HG03066 (cell line): Measurements from ENCODE around the gene KCTD18.

Experiments
- ATAC-seq: cut with Tn5 transposase; IDR thresholded peaks from one replicate; pipeline ENCODE4 v1.9.1; 2021; ENCODE audit warnings: low read depth; ENCODE audit not compliant: unreplicated experiment

KCTD18 gene

DNA sequence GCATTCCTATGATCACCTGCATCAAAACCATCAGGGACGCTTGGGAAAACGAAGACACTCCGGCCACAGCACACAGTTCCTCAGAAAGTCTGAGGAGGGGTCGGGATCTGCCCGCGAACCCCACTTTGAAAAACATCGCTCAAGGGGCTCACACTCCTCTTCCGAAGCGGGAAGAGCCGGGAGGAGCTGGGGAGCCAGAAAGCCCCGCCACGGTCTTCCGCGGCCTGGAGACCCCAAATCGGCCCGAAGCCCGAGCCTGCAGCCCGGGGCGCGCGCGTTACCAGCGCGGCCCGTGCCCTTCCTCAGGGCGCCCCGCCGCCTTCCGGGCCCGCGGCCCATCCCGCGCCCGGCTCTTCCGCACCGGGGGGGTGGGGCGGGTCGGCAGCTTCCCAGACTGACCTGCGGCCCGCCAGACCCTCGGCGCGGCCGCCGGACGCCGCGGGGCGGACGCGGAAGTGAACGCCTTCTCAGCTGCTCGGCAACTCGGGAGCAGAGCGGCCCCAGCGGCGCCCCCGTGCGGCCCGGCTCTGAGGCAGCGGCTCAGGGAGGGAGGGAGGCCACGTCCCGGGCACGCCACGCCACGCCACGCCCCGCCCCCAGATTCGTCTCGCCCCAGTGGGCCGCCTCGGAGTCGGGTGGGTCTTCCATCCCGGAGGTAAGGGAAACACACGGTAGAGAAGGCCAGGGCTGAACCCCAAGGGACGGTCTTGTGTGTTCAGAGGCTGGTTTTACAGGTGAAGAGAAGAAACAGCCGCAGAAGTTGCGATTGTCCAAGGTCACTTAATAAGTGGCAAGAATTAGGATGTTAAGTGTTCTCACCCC lies at the start of gene KCTD18:
KCTD18 (minus strand) TSS at position 457 of the 822 bp plus-strand sequence. CDS start 3,052 bp downstream, outside the sequence.
- ATAC-seq = peak; percentile 98

DNA sequence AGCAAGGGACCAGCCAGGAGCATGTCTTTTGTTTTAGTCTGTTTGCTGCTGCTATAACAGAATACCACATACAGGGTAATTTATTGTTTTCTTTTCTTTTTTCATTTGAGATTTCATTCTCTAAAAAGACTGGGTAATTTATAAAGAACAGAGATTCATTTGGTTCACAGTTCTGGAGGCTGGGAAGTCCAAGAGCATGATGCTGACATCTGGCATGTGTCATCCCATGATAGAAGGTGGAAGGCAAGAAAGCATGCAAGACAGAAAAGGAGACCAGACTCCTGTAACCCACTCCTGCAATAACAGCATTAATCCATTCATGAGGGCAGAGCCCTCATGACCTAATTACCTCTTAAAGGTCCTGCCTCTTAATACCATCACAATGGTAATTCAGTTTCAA lies 30.9 kb upstream of the KCTD18 start:
- ATAC-seq = no peak

- no peak for ATAC-seq
Measured at GRCh38 chr2:200538139-200538538, 28.3 kb upstream of the KCTD18 start.

- no peak for ATAC-seq
Measured at GRCh38 chr2:200534572-200534971, 24.7 kb upstream of the KCTD18 start.

- ATAC-seq = no peak
Measured at GRCh38 chr2:200533754-200534153, 23.9 kb upstream of the KCTD18 start.

DNA sequence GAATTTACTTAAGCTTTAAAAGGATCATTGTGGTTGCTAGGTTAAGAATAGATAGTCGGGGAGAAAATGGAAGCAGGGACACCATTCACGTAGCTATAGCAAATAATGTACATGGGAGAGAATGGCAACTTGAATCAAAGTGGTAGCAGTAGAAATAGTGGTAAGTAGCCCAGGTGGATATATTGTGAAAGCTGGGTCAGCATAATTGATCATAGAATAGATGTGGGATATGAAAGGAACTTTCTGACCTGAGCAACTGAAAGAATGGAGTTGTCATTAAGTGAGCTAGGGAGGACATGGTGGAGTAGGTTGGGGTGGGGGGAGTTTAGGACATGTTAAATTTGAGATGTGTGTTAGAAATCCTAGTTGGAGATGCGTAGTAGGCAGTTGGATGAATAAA lies 18.4 kb upstream of the KCTD18 start:
- no peak for ATAC-seq

DNA sequence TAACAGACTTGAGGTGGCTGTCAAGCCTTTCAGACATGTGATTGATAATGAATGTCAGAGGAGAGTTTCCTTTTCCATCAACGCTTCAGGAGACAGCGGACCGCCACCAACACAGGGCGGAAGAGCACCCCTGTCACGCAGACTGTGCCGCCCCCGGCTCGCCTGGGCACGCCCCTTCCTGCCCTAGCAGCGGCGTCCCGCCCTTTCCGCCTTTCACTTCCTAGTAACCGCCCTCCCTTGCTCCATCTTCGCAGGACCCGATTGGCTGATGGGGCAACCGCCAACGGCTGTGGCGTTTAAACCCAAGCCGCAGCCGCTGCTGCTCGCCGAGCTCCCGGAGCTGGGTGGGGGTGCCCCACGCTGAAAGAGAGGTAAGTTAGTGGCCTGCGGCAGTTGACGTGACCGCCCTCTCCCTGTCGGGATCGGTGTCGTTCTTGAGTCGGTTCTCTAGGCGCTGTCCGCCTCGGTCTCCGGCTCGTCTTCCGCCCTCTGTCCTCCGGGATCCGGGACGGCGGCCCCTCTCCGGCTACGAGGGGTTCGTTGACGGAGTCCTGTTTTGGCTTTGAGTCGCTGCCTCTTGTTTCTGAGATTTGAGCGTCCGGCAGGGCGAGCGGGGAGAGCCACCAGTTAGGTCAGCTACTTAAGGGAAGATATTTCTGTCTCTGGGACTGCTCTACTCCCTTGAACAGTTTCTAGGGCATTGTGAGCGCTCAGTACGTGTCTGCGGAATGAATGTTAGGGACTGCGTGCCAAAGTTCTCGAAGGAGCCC lies 16.2 kb upstream of the KCTD18 start, which contains the start of gene SGO2:
SGO2 (plus strand) TSS at position 326 of the 770 bp plus-strand sequence. CDS start 6,769 bp downstream, outside the sequence.
- peak; percentile 100 for ATAC-seq

DNA sequence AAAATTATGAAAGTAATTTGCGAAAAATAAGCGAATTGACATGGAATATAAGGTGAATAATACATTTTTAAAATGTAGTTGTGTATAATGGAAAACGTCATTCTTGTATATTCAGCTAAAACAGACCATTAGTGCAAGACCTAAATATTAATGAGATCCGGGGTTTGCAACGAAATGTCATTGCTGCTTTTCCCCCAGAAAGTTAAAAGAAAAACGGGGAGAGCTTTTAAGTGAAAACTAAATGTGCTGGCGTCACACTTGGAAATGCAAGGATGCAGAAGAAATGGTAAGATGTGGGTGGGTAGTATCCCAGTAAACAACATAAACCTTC lies 15.6 kb upstream of the KCTD18 start:
- ATAC-seq = no peak

- no peak for ATAC-seq
Measured at GRCh38 chr2:200525066-200525465, 15.2 kb upstream of the KCTD18 start.

- ATAC-seq = no peak
Measured at GRCh38 chr2:200523604-200524003, 13.7 kb upstream of the KCTD18 start.

GRCh38 chr2:200523158-200523557 lies 13.3 kb upstream of the KCTD18 start:
- no peak for ATAC-seq

- no peak for ATAC-seq
Measured at GRCh38 chr2:200515155-200515554, 5.3 kb upstream of the KCTD18 start.

DNA sequence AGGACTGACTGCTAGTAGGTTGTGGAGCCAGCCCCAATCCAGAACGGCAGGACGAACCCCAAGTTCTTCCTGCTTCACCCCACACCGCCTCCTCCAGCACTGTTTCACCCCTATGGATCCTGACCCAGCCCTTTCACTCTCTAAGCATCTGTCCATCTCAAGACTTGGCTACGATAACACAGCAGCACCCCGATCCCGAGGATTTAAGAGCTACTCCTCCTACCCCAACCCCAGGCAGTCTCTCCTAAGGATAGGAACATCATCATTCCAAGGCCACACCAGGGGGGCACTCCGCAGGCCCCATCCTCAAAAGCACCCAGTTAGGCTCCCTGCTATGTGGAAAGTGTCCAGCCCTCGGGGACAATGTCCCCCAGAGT lies 645 bp downstream of the KCTD18 start:
- no peak for ATAC-seq

DNA sequence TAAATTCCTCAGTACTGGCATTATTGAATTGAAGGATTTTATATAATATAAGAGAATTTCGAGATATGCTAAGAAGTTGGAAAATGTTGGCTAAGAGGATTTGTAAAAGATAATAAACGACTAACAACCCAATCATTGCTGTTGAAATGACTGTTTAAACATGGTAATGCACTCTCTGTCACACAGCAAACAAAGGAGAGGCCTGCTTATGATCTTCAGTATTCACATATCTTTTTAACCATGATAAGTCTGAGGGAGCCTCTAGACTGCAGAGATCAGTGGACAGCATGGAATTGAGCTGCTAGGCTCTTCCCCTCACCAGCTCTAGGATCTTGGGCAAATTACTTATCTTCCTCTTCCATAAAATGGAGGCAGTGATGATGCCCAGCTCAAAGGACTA lies 2.7 kb downstream of the KCTD18 start:
- no peak for ATAC-seq

DNA sequence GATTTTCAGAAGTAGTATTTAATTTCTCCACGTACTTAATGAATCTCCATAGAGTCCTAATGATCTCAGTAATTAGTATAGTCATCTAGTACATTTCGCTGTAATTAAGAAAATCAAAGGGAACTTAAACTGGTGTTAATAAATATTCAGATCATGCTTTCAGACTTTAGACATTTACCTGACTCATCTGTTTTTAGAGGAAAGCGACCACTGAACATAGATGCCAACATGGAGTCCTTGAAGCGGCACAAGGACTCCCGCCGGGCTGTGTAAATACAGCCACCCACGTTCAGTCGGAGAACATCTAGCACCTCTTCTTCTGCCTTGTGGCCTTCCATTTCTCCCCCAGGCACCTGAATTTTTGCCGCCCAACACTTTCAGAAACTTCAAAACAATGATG lies 3.2 kb downstream of the KCTD18 start:
- no peak for ATAC-seq

GRCh38 chr2:200502196-200502595 lies 7.7 kb downstream of the KCTD18 start:
- no peak for ATAC-seq

DNA sequence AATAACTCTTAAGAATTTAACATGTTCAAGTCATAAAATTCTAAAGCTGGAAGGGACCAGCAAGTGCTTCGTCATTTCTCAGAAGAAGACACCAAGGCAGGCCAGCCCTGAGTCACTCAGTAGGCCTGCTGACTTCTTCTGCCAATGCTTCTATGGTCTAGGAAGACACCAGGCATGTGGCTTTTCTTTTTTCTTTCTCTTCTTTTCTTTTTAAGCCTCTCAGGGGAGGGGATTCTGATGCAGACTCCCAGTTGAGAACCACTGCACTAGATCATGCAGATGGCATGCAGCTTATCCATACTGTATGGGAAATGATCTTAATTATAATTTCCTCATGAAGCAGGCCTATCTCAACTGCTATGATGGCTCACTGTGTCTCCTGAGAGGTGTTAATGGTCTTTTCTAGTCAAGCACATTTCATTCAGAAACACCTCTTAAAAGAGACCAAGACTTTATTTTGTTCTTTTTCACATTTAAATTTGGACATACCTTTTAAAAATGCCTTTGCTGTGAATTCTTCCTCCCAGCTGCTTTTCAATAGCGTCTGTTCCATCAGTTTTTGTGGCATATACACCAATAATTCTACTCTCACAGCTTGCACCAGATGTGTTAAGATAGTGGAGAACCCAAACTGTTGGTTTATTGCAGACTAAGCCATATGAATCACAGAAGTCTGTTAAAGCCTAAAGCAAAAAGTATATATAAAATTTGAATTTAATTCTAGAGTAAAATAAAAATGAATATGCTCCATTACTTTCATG lies 11.3 kb downstream of the KCTD18 start:
- no peak for ATAC-seq

DNA sequence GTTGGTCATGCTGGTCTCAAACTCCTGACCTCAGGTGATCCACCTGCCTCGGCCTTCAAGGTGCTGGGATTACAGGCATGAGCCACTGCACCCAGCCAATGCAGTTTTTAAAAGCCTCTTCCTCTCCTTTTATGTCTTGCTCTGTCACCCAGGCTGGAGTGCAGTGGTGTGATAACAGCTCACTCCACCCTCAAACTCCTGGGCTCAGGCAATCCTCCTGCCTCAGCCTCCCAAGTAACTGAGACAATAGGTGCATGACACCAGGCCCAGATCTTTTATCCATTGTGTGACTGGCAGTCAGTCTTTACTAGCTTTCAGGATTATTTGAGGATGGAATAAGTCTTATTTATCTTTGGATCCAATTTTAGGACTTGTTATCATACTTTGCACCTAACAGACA lies 13.2 kb downstream of the KCTD18 start:
- no peak for ATAC-seq

DNA sequence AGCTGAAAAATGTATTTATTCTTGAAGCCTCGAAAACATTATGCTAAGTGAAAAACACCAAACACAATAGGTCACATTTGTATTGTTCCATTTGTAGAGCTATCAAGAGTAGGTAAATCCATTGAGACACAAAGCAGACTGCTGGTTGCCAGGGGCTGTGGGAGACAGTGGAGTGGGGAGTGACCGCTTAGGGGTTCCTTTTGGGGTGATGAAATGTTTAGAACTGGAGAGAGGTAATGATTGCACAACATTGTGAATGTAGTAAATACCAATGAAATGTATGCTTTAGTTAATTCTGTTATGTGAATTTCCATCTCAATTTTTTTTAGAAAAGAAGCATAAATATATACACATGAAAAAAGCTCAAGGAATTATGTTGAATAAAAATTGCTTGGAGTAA lies 15.8 kb downstream of the KCTD18 start:
- ATAC-seq = no peak

- no peak for ATAC-seq
Measured at GRCh38 chr2:200492656-200493055, 17.2 kb downstream of the KCTD18 start.

GRCh38 chr2:200490001-200490400 lies 19.9 kb downstream of the KCTD18 start:
- no peak for ATAC-seq
